Gastrocnemius medialis (tissue), 4 donors: ENCODE data around the gene SORCS1. TPM values are rescaled to one million over a fixed set of nuclear protein-coding genes. Genes with fewer than 3 reads are reported as not detected.

ENCODE experiments used
- ATAC-seq, 2 donors: fragments of 150-250 bp; one replicate each; pipeline ENCODE4 v1.9.1; 2016
- DNase-seq, 2 donors: peaks; one replicate each; pipeline ENCODE4 v3.0.0-alpha.2; 2019
- H3K27ac ChIP-seq, 4 donors: fragments of 200-600 bp; sonication (generic); 1 replicate in 1 of 4; 2 replicates in 3 of 4; pipeline ENCODE4 v1.5.1; 2016 to 2018; ENCODE audit warnings: mild to moderate bottlenecking in 2 of 4, moderate library complexity in 1 of 4
- H3K27me3 ChIP-seq, 3 donors: fragments of 200-600 bp; sonication (generic) in 2 of 3; 1 replicate in 1 of 3; 2 replicates in 2 of 3; pipeline versions ENCODE4 v1.5.1 to v1.6.0; 2016 to 2019; ENCODE audit warnings: mild to moderate bottlenecking in 1 of 3, moderate library complexity in 1 of 3
- H3K36me3 ChIP-seq, 2 donors: fragments of 200-600 bp; sonication (generic) in 1 of 2; one replicate each; pipeline ENCODE4 v1.5.1; 2017 to 2018
- H3K4me1 ChIP-seq, 2 donors: fragments of 200-600 bp; sonication (generic) in 1 of 2; one replicate each; pipeline ENCODE4 v1.5.1; 2016 to 2017; ENCODE audit warnings: mild to moderate bottlenecking in 2 of 2
- H3K4me3 ChIP-seq, 4 donors: fragments of 200-600 bp; sonication (generic) in 3 of 4; 1 replicate in 1 of 4; 2 replicates in 3 of 4; pipeline ENCODE4 v1.5.1; 2016 to 2019; ENCODE audit warnings: mild to moderate bottlenecking in 2 of 4
- H3K9me3 ChIP-seq, 3 donors: fragments of 200-600 bp; sonication (generic) in 2 of 3; 1 replicate in 1 of 3; 2 replicates in 2 of 3; pipeline ENCODE4 v1.5.1; 2016 to 2019
- POLR2A ChIP-seq, 2 donors: fragments of 450-650 bp; IDR thresholded peaks; one replicate each; pipeline ENCODE4 v1.6.1; 2017; ENCODE audit warnings: antibody characterized with exemption in 2 of 2, mild to moderate bottlenecking in 2 of 2, moderate library complexity in 2 of 2
- in situ Hi-C, 4 donors: fragments of 200-750 bp; cut with MboI; loops; one replicate each; pipeline versions ENCODE4 v1.15.0 to v1.8.0; 2017; ENCODE audit warnings: low sequenced_read_pairs in 4 of 4
- intact Hi-C: fragments of 100-400 bp; cut with DNase I; formaldehyde crosslinking; loops from one replicate; pipeline ENCODE4 v1.15.1; 2023; ENCODE audit warnings: low total_unique reads
- total RNA-seq, 4 donors: library from RNA; depleted of rRNA; stranded (reverse); fragments of >200 nt; gene quantifications; one replicate each; pipeline versions ENCODE4 v1.1.0 to v1.2.3, GENCODE V29; 2016
- TF ChIP-seq, protein P1 (sequence below), 5 experiments: fragments of 450-650 bp in 3 of 5; fragments of 200-600 bp in 2 of 5; sonication (generic) in 2 of 5; IDR thresholded peaks in 4 of 5; conservative IDR thresholded peaks in 1 of 5; 1 replicate in 4 of 5; 2 replicates in 1 of 5; pipeline ENCODE4 v1.5.1; 2016 to 2019; ENCODE audit warnings: antibody characterized with exemption in 5 of 5, mild to moderate bottlenecking in 3 of 5, moderate library complexity in 3 of 5

Gene SORCS1
- total RNA-seq, 4 donors from 2014 or later, result 0.02 to 0.36 (median 0.24) TPM; not detected in 1

DNA sequence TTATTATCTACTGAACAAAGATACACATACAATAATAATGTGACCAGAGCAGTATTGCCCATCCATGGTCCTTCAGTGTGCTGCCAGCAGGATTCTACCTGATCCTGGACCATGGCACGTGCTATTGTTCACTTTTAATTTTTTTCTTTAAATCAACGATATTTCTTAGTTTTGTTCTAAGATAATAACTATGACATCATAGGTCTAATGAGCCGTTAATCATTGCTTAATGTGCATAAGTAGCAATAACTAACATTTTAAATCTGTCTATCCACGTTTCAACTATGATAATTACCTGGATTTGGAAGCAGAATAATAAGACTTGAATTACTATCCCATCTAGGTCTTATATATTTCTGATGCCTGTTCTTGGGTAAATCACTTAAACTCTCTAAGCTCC is 253.8 kb downstream of the SORCS1 start:
- intact Hi-C loops, result no loop called here
- H3K9me3 ChIP-seq, result no peaks in the 10 kb centered on the region
- H3K4me3 ChIP-seq, result no peak overlapping the region
- DNase-seq (no peak), ATAC-seq (no peak)
- TF ChIP-seq, protein P1, sequence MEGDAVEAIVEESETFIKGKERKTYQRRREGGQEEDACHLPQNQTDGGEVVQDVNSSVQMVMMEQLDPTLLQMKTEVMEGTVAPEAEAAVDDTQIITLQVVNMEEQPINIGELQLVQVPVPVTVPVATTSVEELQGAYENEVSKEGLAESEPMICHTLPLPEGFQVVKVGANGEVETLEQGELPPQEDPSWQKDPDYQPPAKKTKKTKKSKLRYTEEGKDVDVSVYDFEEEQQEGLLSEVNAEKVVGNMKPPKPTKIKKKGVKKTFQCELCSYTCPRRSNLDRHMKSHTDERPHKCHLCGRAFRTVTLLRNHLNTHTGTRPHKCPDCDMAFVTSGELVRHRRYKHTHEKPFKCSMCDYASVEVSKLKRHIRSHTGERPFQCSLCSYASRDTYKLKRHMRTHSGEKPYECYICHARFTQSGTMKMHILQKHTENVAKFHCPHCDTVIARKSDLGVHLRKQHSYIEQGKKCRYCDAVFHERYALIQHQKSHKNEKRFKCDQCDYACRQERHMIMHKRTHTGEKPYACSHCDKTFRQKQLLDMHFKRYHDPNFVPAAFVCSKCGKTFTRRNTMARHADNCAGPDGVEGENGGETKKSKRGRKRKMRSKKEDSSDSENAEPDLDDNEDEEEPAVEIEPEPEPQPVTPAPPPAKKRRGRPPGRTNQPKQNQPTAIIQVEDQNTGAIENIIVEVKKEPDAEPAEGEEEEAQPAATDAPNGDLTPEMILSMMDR (IDR thresholded peaks at IDR 0.05 in 4 of 5, conservative IDR thresholded peaks at IDR 0.05 in 1 of 5), result no peak
- TF ChIP-seq POLR2A (IDR thresholded peaks at IDR 0.05), result no peak
- no peaks in the 10 kb centered on the region for H3K4me1 ChIP-seq
- H3K27me3 ChIP-seq, result no peaks in the 10 kb centered on the region
- in situ Hi-C loops, result no loop called here
- no peak overlapping the region for H3K27ac ChIP-seq
- H3K36me3 ChIP-seq, result no peaks in the 10 kb centered on the region

DNA sequence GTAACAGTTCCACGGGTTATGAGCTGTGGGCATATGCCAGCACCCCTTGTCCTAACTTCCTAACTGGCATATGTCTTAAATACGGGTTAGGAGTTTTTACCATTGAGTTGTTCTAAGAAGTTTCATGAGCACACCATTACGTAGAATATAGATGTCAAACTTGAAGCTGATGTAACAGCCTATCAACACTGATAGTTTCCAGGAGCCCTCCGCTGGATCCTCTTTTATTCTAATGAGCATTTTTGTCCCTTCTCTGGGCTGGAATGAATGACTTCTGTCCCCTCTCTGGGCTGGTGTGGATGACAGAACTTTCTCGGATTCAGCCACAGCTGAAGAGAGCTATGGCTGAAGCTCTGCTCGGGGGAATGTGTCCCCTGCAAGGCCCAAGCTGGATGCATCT is 256.3 kb downstream of the SORCS1 start:
- ATAC-seq, result no peak
- H3K4me1 ChIP-seq, result no peaks in the 10 kb centered on the region
- no peak for DNase-seq

DNA sequence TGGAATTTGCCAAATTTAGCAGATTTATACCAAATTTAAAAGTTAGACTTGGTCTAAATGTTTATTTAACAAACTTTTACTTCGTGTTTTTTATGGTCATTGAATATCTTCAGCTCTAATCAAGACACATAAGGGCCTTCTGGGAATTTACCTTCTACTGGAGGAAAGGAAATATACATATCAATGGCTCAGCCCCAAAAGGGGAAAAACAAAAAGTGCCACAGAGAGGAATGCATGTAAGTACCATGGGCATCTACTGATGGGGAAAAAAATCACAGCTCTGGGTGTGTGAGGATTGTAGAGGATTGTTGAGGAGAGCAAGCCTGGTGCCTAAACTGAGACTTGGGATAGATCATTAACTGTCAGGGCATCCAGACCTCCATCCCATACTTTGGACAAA is 260.3 kb downstream of the SORCS1 start:
- in situ Hi-C loops, result no loop called here
- intact Hi-C loops, result no loop called here
- Histone ChIP-seq H3K9me3 (no peaks in the 10 kb centered on the region), H3K4me3 (no peak overlapping the region), H3K27me3 (no peaks in the 10 kb centered on the region), H3K27ac (no peak overlapping the region), H3K36me3 (no peaks in the 10 kb centered on the region), H3K4me1 (no peaks in the 10 kb centered on the region)
- TF ChIP-seq, protein P1 (IDR thresholded peaks at IDR 0.05 in 4 of 5, conservative IDR thresholded peaks at IDR 0.05 in 1 of 5), result no peak
- no peak for TF ChIP-seq POLR2A (IDR thresholded peaks at IDR 0.05)
- ATAC-seq, result no peak
- DNase-seq, result no peak

More for the DNA sequence above, 256.3 kb downstream of the SORCS1 start:
- Histone ChIP-seq H3K36me3 (no peaks in the 10 kb centered on the region), H3K27ac (no peak overlapping the region), H3K27me3 (no peaks in the 10 kb centered on the region), H3K9me3 (no peaks in the 10 kb centered on the region), H3K4me3 (no peak overlapping the region)
- intact Hi-C loops, result no loop called here
- TF ChIP-seq POLR2A (IDR thresholded peaks at IDR 0.05), result no peak
- TF ChIP-seq, protein P1 (IDR thresholded peaks at IDR 0.05 in 4 of 5, conservative IDR thresholded peaks at IDR 0.05 in 1 of 5), result no peak
- in situ Hi-C loops, result no loop called here

DNA sequence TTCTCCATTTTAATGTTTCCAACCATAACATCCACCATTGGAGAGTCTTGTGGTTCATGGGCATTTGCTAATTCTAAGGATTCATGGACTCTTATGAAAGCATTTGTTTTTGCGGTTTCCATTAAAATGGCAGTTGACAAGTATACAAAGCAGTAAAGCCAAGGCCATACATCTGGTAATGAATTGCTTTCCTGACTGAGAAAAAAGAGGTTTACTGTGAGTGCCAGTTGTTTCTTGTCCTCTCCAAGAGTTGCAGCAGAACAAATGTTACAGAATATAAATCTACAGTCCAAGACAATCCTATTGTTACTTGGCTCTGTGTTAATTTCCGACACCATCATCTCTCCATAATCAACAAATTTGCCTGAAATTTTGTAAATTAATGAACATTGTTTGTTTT is 261.3 kb downstream of the SORCS1 start:
- intact Hi-C loops (no loop called here), in situ Hi-C loops (no loop called here)
- H3K27me3 ChIP-seq, result no peaks in the 10 kb centered on the region
- no peaks in the 10 kb centered on the region for H3K9me3 ChIP-seq
- ATAC-seq (no peak), DNase-seq (no peak)
- H3K27ac ChIP-seq, result no peak overlapping the region
- H3K36me3 ChIP-seq, result no peaks in the 10 kb centered on the region
- TF ChIP-seq, protein P1 (IDR thresholded peaks at IDR 0.05 in 4 of 5, conservative IDR thresholded peaks at IDR 0.05 in 1 of 5), result no peak
- no peak for TF ChIP-seq POLR2A (IDR thresholded peaks at IDR 0.05)
- no peak overlapping the region for H3K4me3 ChIP-seq
- H3K4me1 ChIP-seq, result no peaks in the 10 kb centered on the region

DNA sequence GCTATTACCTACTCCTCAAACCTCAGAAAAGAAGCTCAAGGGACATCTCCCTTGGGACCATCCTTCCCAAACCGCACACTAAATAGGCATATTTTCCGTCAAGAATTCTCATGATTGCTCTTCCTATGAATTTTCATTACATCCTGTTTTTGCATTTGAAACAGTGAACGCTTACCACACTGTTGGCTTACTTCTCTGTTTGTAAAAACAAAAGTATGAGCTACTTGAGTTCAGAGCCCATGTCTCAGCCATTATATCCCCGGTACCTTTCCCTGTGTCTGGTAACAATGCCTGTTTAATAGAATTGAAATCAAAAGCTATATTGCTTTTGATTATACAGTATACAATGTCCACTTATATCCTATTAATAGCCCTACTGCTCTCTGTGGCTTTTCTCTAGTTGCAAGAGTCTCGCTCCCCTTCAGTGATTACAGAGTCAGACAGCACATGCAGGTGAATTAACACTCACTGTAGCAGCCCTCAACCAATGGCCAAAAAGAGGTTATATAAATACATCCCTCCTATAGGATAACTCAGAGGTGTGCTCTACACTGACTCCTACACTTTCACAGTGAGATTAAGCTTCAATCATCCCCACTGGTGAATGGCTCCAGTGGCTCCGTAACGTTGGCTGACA is 264.4 kb downstream of the SORCS1 start:
- DNase-seq (no peak), ATAC-seq (no peak)
- in situ Hi-C loops, result no loop called here
- TF ChIP-seq, protein P1 (IDR thresholded peaks at IDR 0.05 in 4 of 5, conservative IDR thresholded peaks at IDR 0.05 in 1 of 5), result no peak
- no peak for TF ChIP-seq POLR2A (IDR thresholded peaks at IDR 0.05)
- no peaks in the 10 kb centered on the region for H3K36me3 ChIP-seq
- H3K4me3 ChIP-seq, result no peak overlapping the region
- intact Hi-C loops, result no loop called here
- no peaks in the 10 kb centered on the region for H3K9me3 ChIP-seq
- H3K27ac ChIP-seq, result no peak overlapping the region
- no peaks in the 10 kb centered on the region for H3K27me3 ChIP-seq
- no peaks in the 10 kb centered on the region for H3K4me1 ChIP-seq
